Erythroblast (primary cell): ENCODE data around the gene ERC2.
"Not testable (repeated sequence)": the region's sequence is repeated elsewhere in the genome, so short reads cannot be mapped to it uniquely, and the experiment has no call there.

Source experiments
- DNase-seq, 2 experiments: peaks; one replicate each; lab custom pipeline; 2025; lab: John Stamatoyannopoulos, UW
- GATA1 ChIP-seq: IDR thresholded peaks from 2 replicates; pipeline ENCODE4 v1.6.1; 2011; ENCODE audit warnings: low read depth, mild to moderate bottlenecking, control low read depth, low read length, moderate library complexity
- POLR2A ChIP-seq: IDR thresholded peaks from 2 replicates; pipeline ENCODE4 v1.6.1; 2011; ENCODE audit warnings: mild to moderate bottlenecking, low read length

Gene ERC2

DNA sequence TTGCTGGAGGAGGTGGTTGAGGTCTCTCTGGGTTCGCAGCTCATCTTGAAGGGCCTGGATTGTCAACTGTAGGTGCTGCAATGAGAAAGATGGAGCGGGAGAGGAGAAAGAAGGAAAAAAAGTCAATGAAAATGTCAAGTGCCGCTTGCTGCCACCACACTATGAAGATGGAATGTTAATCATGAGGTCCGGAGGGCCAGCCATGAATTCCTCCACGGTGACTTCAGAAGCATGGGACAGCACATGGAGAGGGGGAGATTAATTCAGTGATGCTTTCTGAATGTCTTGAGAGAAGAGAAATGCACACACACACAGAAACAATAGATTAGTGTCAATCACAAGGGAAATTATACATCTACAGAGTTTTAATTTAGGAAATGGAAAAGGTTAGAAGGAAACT is 171.9 kb downstream of the ERC2 start:
- TF ChIP-seq GATA1 (no peak), POLR2A (no peak)
- DNase-seq: no peak

DNA sequence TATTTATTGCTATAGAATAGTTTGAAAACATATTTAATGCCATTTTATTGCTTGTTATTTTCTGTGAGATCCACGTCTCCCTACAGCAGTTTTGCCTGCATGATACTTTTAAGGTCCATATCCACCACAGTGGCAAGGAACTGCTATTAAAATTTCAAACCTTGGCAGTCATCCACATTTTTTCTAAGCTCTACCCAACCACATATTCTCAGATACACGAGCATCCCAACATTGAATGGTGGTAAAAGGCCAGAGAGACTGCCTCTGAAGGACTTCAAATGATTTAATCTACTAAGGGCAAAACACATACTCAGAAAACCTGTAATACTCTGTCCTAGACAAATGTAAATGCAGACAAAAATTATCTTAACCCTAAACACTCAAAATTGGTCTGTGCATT is 173.1 kb downstream of the ERC2 start:
- TF ChIP-seq GATA1: no peak
- TF ChIP-seq POLR2A: no peak
- DNase-seq: no peak

DNA sequence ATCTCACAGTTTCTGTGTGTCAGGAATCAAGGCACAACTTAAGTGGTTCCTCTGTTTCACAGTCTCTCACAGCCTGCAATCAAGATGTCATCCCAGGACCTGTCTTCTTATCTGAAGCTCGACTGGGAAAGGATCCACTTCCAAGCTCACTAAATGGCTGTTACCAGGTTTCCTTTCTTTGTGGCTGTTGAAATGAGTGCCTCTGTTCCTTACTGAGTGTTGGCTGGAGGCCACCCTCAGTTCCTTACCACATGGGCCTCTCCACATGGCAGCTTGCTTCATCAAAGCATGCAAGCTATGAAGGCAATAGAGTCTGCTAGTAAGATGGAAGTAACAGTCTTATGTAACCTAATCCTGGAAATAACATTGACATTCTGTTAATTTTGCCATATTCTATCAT is 174.0 kb downstream of the ERC2 start:
- no peak for TF ChIP-seq POLR2A
- TF ChIP-seq GATA1: no peak
- no peak for DNase-seq

DNA sequence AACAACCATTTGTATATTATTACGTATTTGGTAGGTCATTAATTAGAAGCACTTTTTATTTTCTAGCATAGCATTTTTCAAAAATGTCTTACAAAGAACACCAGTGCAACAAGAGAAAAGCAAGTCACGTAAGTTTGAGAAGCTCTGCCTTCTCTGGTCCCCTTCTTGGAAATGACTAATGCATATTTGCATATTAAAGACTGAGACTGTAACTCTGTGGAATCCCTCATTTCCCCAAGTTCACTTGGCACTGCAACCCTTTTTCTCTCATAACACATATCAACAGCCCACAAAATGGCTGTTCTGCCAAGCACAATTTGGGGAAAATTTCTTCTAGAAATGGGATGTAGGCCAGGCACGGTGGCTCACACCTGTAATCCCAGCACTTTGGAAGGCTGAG is 176.3 kb downstream of the ERC2 start:
- no peak for TF ChIP-seq GATA1
- TF ChIP-seq POLR2A: no peak
- no peak for DNase-seq

DNA sequence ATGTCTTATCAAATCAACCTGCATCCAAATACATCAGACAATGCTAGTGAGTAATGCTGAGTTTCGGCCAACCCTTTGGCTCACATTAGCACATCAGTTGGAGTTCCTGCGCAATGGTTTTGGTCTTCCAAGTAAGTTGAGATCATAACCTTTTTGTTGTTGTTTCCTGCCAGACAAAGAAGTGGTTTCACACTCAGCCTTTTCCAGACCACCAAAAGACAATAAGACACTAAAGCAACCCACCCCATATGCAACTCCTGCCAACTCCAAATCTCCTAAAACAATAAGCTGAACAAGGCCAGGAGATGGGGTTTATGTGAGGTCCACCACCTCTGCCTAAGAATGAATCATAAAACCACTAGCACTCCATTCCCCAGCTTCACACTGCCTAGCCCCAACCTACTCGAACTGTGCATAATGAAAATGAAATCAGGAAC is 177.0 kb downstream of the ERC2 start:
- no peak for TF ChIP-seq POLR2A
- TF ChIP-seq GATA1: no peak
- DNase-seq: no peak

DNA sequence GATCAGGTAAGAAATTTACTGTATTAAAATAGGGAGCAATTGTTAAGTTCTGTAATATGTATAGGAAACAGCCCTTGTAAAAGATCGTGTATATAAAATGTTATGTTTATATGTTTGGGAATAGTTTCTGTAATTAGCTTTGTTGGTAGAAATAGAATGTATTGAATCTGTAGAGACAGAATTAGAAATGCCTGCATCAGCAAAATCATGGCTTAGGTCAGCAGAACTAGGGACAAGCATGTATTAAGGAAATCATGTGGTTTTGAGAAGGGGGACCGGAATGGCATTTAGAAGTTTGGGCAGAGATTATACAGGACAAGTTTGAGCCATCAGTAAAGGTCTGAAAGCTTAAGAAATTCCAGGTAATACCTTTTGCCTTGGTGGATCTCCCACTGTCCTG is 177.9 kb downstream of the ERC2 start:
- DNase-seq: no peak
- TF ChIP-seq GATA1 (no peak), POLR2A (no peak)

DNA sequence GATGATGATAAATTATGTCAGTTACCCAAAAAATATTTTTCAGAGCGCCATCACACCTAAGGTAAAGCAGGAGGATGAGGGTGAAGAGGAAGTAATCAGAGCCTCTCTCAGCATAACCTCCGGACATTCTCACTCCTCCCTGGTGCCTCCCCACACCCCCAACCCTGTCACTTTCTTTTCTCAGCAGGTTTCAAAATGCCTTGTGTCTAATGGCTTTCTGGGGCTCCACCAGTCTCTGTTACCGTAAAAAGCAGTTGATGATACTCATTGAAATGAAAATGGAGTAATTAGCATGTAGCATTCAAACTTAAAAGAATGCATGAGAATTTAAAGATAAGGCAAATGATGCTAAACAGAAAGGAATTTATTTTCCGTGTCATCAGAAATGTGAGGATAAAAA is 180.0 kb downstream of the ERC2 start:
- DNase-seq: no peak
- TF ChIP-seq GATA1: no peak

DNA sequence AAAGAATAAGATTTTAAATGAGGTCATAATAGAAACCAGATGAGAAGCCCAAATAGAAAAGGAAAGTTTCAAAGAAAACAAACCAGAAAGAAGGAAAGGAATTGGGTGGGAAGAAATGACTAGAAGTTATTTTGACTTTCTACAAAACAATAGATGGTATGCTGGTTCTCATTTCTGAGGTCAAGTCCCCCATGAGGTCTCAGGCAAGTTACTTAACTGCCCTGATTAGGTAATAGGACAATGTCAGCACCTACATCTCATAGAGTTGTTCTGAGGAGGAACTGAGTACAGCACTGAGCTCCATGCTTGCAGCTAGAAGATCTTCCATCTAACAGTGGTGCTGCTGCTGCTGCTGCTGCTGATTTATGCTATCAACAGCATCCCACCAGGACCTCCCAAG is 185.9 kb downstream of the ERC2 start:
- no peak for DNase-seq
- TF ChIP-seq GATA1 (no peak), POLR2A (no peak)

DNA sequence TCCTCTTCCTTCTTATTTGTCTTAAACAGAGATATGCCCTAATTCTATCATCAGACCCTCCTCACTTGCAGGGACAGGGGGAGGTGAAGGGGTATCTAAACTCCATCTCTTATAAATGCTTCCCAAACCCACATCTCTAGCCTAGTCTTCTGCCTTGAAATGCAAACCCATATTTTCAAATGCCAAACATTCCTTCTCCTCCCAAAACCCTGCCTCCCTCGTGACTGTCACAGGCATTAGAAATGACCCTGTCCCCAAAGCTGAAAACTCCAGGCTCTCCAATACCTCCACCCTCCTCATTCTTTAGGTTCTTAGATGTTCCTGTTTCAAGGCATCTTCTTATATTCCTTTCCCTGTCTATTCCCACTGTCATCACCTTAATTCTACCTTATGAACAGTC is 191.0 kb downstream of the ERC2 start:
- TF ChIP-seq GATA1 (no peak), POLR2A (no peak)
- no peak for DNase-seq

DNA sequence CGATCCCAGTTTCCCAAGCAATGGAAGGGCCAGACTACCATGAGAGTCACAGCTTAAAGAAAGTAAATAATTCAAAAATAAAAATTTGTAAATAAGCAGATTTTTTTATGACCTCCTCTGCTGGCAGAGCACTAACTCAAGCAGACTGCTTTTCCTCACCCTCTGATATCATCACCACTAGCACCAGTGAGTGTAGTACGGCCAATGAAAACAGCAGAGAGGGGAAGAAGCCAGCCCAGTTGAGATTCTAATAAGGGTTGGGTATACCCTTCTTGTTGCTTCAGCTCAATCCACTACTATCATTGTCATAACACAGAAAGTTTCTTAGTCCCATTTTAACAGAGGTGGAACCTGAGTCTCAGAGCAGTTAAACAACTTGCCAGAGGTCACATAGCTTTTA is 193.1 kb downstream of the ERC2 start:
- TF ChIP-seq GATA1: no peak
- TF ChIP-seq POLR2A: no peak
- no peak for DNase-seq

DNA sequence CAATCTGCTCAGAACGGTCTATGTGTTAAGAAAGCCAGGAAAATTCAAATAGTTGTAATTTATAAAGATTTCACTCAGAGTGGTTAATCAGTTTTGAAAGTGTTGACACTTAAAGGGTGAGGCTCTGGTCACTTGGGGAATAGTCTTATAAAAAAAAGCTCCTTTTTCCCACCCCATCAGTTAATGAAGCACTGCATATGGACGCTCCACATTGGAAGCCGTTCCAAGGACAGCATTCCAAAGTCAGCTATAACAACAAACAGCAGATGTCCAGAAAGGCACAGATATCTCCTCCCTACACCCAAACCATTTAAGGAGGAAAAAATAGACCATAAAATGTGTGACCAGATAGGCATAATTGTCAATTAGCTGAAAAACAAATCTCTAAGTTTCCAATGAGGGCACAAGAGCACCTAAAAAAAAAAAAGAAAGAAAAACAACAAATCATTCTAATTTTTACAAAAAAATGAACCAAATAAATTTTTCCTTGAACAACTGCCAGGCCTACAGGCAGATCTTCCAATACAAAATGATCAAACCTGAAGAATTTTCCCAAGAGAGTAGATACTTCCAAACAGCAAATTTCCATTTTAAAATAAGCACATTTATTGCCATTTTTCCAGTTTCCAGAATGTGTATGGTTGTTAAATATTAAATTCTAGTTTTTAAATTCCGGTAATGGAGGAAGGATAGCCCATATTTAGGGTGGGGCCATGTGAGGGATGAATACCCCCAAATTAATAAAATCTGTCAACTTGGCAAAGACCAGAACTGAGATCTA is 198.3 kb downstream of the ERC2 start:
- DNase-seq: no peak
- TF ChIP-seq GATA1 (no peak), POLR2A (no peak)

DNA sequence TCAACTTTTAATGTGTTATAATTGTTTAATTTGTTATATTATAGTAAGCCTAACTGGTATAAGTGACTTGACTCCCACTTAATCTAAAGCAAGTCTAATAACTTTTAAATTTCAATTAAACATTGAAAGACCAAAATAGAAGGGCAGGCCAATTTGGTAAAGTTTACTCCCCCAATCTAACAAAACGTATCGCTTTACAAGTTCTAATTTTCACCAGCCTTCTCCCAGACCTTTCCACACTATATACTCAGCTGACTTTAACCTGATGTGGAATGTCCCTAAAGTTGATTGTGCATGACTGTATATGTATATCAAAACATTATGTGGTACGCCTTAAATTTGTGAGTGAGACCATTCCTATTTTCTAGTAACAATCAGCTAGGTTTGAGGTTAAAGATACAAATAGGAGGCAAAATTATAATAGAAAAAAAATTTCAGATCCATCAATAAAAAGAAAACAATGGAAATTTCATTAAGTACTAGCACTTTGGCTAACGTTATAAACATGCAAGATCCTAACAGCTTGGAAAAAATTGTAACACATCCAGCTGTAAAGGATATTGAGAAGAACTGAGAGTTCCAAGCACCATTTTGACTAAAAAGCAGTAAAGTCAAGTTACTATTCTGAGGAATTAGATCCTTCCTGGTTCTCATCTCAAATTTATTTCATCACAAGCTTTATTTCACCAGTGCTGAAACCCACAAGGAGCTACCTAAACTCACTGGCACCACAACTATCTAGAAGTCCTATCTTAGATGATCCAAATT is 199.5 kb downstream of the ERC2 start:
- DNase-seq: no peak
- TF ChIP-seq GATA1 (no peak), POLR2A (no peak)

DNA sequence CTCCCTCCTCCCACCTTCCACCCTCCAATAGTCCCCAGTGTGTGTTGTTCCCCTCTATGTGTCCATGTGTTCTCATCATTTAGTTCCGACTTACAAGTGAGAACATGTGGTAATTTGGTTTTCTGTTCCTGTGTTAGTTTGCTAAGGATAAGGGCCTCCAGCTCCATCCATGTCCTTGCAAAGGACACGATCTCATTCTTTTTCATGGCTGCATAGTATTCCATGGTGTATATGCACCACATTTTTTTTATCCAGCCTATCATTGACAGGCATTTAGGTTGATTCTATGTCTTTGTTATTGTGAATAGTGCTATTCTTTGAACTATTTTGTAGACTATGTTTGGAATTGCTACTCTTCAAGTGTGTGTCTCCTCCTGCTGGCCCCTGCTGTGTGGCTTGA is 206.4 kb downstream of the ERC2 start:
- DNase-seq: not testable (repeated sequence)

DNA sequence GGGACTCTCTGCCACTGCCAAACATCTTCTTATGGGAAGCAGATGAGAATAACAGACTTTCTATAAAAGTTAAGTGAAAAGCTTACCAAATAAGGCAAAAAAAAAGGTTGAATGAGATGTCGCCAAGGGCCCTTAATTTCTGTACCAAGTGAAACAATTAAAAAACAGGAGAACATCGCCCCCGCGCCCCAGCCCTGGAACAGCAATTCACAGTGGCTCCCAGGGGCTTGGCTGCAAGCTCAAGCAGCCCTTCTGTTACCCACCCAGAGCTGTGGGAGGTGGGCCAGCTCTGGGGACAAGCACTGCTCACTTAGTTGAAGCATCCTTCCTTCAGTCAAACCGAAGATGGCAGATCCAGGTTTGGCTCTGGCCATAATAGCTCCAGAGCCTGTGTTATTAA is 208.0 kb downstream of the ERC2 start:
- TF ChIP-seq POLR2A (no peak), GATA1 (no peak)
- DNase-seq: no peak

DNA sequence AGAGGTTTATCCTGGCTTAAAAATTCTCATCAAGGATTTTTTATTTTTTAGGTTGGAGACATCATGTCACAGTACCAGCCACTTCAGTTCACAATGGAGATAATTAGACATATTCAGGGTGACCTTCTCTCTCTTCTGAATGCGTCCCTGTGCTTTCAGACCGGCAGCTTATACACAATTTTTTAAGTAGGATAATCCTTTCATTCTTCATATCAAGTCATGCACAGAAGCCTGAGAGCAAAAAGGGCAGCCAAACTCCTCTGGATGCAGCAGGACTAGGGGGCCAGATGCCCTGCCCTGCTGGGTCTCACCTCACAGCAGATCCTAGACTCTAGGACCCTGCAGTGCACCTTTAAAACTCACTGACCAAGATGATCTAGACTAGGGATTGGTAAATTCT is 210.4 kb downstream of the ERC2 start:
- no peak for DNase-seq

More for the DNA sequence above, 210.4 kb downstream of the ERC2 start:
- no peak for TF ChIP-seq POLR2A
- no peak for TF ChIP-seq GATA1
